HG03103 (cell line): ENCODE measurements around the gene PRR13.
"Not testable (repeated sequence)": the region's sequence is repeated elsewhere in the genome, so short reads cannot be mapped to it uniquely, and the experiment has no call there.

Source experiments
- ATAC-seq: cut with Tn5 transposase; IDR thresholded peaks from one replicate; pipeline ENCODE4 v1.9.1; 2021; ENCODE audit warnings: low read depth; ENCODE audit not compliant: unreplicated experiment

The PRR13 gene

GRCh38 chr12:53441040-53441833, at the start of gene PRR13:
Gene PRR13 (plus strand): TSS chr12:53441734. CDS start chr12:53442715, 981 bp downstream.
- peak; percentile 99 for ATAC-seq

DNA sequence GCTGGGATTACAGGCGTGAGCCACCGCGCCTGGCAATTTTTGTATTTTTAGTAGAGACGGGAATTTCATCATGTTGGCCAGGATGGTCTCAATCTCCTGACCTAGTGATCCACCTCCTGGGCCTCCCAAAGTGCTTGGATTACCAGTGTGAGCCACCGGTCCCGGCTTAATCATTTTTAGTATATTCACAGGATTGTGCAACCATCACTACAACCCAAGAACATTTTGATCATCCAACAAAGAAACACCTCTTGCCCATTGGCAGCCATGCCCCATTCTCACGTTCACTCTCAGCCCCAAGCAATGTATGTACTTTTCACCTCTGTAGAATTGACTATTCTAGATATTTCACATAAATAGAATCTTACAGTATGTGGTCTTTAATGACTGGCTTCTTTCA, 41.6 kb upstream of the PRR13 start:
- no peak for ATAC-seq

DNA sequence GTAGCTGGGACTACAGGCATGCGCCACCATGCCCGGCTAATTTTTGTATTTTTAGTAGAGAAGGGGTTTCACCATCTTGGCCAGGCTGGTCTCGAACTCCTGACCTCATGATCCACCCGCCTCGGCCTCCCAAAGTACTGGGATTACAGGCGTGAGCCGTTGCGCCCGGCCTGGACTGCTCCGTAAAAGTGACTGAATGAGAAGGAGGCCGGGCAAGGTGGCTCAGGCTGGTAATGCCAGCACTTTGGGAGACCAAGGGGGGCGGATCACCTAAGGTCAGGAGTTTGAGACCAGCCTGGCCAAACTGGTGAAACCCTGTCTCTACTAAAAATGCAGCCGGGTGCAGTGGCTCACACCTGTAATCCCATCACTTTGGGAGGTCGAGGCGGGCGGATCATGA, 39.2 kb upstream of the PRR13 start:
- not testable (repeated sequence) for ATAC-seq

DNA sequence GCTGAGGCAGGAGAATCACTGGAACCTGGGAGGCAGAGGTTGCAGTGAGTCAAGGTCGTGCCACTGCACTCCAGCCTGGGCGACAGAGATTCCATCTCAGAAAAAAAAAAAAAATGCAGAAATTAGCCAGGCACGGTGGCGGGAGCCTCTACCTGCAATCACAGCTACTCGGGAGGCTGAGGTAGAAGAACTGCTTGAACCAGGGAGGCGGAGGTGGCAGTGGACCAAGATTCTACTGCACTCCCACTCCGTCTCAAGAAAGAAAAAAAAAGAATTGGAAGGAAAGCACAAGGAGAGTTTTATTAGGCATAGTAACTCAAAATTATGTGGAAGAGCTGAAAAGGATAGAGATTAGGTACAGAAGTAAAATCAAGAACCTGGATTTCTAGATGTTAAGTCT, 38.7 kb upstream of the PRR13 start:
- no peak for ATAC-seq

DNA sequence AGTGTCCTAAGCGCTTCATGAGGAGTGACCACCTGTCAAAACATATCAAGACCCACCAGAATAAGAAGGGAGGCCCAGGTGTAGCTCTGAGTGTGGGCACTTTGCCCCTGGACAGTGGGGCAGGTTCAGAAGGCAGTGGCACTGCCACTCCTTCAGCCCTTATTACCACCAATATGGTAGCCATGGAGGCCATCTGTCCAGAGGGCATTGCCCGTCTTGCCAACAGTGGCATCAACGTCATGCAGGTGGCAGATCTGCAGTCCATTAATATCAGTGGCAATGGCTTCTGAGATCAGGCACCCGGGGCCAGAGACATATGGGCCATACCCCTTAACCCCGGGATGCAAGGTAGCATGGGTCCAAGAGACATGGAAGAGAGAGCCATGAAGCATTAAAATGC, 30.6 kb upstream of the PRR13 start:
- ATAC-seq: no peak

- no peak for ATAC-seq
Measured at GRCh38 chr12:53413485-53414204, 27.9 kb upstream of the PRR13 start.

- ATAC-seq: no peak
Measured at GRCh38 chr12:53414756-53415417, 26.6 kb upstream of the PRR13 start.

DNA sequence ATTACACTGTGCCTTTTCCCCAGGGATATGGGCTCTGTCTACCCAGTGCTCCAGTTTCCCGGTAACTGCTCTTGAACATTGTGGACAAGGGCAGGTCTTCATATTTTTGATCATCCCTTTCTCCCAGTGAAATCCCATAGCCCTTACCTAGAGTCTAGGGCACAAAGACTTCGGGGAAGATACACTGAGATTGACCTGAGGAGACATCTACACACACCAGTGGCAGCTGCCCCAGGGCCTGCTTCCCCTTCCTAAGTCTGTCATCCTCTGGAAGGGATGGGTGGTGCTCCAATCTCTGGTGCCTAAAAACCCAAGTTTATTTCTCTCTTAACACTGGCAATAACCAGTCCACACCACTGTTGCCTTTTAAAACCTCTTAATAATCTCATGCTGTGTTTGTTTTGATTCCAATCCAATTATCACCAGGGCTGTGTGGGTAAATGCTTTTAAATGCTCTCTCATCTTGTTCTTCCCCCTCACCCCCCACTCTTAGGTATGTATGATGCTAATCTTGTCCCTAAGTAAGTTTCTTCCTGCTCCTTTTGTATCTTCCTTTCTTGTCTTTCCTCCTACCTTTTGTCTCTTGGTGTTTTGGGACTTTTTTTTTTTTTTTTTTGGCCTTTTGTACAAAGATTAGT, 25.7 kb upstream of the PRR13 start:
- not testable (repeated sequence) for ATAC-seq

- ATAC-seq: not testable (repeated sequence)
Measured at GRCh38 chr12:53417291-53417816, 24.2 kb upstream of the PRR13 start.

GRCh38 chr12:53418221-53418620, 23.3 kb upstream of the PRR13 start:
- no peak for ATAC-seq

- no peak for ATAC-seq
Measured at GRCh38 chr12:53419756-53420155, 21.8 kb upstream of the PRR13 start.

GRCh38 chr12:53422247-53422646, 19.3 kb upstream of the PRR13 start:
- not testable (repeated sequence) for ATAC-seq

- no peak for ATAC-seq
Measured at GRCh38 chr12:53423597-53423996, 17.9 kb upstream of the PRR13 start, which contains the start of gene AMHR2. Gene AMHR2 (plus strand): TSS chr12:53423855. CDS start chr12:53423935, 80 bp downstream.

GRCh38 chr12:53424626-53425514, 16.7 kb upstream of the PRR13 start:
- no peak for ATAC-seq

DNA sequence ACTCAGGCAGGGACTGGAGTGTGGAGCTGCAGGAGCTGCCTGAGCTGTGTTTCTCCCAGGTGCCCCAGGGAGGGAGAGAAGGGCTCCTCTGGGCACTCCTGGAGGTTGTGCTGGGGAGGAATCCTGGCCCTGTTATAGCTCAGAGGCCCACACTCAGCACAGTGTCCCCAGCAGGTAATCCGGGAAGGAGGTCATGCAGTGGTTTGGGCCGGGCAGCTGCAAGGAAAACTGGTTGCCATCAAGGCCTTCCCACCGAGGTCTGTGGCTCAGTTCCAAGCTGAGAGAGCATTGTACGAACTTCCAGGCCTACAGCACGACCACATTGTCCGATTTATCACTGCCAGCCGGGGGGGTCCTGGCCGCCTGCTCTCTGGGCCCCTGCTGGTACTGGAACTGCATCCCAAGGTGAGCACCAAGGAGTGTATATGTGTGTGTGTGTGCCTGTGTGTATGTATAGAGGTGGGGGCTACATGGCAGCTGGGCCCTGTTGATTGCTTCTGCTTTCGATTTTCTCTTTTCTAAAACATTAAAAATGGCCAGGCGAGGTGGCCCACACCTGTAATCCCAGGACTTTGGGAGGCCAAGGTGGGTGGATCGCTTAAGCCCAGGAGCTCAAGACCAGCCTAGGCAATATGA, 15.9 kb upstream of the PRR13 start:
- ATAC-seq: no peak

GRCh38 chr12:53427905-53428594, 13.5 kb upstream of the PRR13 start:
- ATAC-seq: no peak

GRCh38 chr12:53428741-53429140, 12.8 kb upstream of the PRR13 start:
- no peak for ATAC-seq

GRCh38 chr12:53430116-53430515, 11.4 kb upstream of the PRR13 start:
- ATAC-seq: no peak

DNA sequence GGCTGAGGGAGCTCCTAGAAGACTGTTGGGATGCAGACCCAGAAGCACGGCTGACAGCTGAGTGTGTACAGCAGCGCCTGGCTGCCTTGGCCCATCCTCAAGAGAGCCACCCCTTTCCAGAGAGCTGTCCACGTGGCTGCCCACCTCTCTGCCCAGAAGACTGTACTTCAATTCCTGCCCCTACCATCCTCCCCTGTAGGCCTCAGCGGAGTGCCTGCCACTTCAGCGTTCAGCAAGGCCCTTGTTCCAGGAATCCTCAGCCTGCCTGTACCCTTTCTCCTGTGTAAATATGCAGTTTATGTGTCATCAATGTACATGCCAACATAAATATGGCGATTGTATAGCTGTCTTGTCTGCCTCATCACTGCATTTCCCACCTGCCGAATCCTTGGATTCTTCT, 10.3 kb upstream of the PRR13 start:
- ATAC-seq: no peak
